ENCODE results near the gene USP20.

GRCh38 chr9:129835860-129836223, 584 bp downstream of the USP20 start:
- TF ChIP-seq ZNF530 (tag by site-specific recombination; IDR thresholded peaks at IDR 0.05; ENCODE audit: low read depth), result no peak
- TF ChIP-seq CTCF (tag by site-specific recombination; IDR thresholded peaks at IDR 0.05), result no peak
- no peak for TF ChIP-seq MZF1 (tag by site-specific recombination; IDR thresholded peaks at IDR 0.05; ENCODE audit: borderline replicate concordance)
- TF ChIP-seq ZNF335 (tag by site-specific recombination; conservative IDR thresholded peaks at IDR 0.05), result no peak; the same call in 1 of the 2 replicates
- no peak for TF ChIP-seq ZNF596 (tag by site-specific recombination; IDR thresholded peaks at IDR 0.05)
- no peak for TF ChIP-seq RBAK (tag by site-specific recombination; IDR thresholded peaks at IDR 0.05)
- TF ChIP-seq REST (tag by site-specific recombination; IDR thresholded peaks at IDR 0.05), result no peak
- no peak for TF ChIP-seq ZNF24 (tag by site-specific recombination; IDR thresholded peaks at IDR 0.05)
- TF ChIP-seq PATZ1 (tag by site-specific recombination; IDR thresholded peaks at IDR 0.05), result no peak
- no peak for TF ChIP-seq ELK4 (IDR thresholded peaks at IDR 0.05; ENCODE audit: borderline replicate concordance, low read depth, low read length)
- no peak for TF ChIP-seq KLF9 (tag by site-specific recombination; IDR thresholded peaks at IDR 0.05; ENCODE audit: low read depth)
- TF ChIP-seq ZNF280D (tag by site-specific recombination; IDR thresholded peaks at IDR 0.05), result no peak

Data from HEK293 (cell line).